GM19395 (cell line): ENCODE data around the gene KANK2.

Source experiments
- ATAC-seq: cut with Tn5 transposase; IDR thresholded peaks from one replicate; pipeline ENCODE4 v1.9.1; 2021; ENCODE audit warnings: mild to moderate bottlenecking, moderate library complexity; ENCODE audit not compliant: unreplicated experiment

KANK2 gene

DNA sequence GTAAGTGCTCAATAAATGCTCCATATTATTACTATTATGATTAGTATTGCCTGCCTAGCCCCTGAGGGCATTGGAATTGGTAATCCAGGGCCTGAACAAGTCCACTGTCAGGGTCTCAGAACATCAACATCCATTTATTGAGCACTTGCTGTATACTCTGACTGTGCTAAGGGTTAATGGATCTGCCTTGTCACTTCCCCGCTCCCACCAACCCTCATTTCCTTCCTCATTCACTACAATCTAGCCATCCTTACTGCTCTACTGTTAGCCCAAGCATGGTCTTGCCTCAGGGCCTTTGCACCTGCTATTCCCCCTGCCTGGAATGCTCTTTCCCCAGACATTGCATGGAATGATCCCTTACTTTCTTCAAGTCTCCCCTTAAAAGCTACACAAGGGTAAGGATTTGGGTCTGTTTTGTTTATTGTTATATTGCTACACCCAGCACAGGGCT lies 29.4 kb upstream of the KANK2 start:
- no peak for ATAC-seq

DNA sequence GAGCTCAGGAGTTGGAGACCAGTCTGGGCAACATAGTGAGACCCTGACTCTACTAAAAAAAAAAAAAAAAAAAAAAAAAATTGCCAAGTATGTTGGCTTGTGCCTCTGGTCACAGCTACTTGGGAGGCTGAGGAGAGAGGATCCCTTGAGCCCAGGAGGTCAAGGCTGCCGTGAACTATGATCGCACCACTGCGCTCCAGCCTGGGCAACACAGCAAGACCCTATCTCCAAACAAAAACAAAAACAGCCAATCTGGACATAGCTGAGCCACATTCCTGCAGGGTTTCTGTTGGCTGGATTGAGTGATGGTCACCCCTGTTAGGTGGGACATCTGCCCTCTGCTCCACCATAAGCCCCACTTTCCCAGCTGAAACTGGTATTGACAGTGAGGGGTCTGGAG lies 28.5 kb upstream of the KANK2 start:
- no peak for ATAC-seq

DNA sequence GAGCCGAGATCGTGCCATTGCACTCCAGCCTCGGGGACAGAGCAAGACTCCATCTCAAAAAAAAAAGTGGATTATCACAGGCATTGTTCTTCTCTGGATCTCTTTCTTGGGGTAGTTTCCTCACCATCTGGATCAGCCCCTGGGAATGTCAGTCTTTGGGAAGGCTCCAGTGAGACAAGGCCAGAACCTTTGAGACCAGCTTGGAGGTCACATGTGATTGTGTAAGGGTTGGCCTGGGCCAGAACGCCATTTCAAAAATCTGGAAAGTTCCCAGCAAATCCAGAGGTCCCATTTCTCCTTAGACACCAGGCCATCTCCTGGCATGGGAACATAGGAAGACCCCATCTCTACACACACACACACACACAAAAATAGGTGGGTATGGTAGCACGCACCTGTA lies 27.8 kb upstream of the KANK2 start:
- no peak for ATAC-seq

- ATAC-seq = no peak
Measured at GRCh38 chr19:11224429-11224828, 27.1 kb upstream of the KANK2 start.

DNA sequence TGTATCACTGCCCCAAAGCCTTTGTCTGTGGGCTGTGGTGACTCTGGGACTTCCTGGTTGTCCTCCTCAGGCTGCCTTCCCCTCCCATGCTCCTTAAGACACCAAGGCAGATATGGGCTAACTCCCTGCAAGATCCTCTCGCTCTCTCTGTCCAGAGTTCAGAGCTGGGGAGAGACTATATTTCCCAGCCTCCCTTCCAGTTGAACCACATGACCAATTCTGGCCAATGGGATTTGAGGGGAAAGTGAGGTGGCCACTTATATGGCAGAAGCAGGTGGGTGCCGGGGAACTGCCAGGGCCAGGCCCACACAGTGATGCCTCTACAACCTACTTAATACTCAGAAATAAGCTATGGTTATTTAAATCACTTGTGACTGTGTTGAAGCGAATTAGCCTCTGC lies 25.9 kb upstream of the KANK2 start:
- ATAC-seq = no peak

DNA sequence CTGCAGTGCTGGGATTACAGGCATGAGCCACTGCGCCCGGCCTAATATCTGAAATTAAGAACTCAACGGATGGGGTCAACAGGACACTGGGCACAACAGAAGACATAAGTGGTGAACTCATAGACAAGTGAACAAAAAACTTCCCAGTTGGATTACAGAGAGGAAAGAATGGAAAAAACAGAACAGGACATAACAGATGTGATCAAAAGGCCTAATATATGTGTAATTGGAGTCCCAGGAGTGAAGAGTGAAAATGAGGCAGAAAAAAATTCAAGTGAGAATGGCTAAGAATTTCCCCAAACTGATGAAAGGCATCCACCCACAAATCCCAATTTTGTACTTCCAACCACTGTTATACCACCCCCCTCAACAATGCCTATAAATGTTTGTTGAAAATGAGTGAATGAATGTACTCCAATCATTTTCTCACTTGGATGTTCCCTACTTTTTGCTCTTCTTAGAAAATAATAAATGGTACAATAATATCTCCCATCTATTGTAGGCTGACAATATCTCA lies 23.8 kb upstream of the KANK2 start:
- ATAC-seq = no peak

- ATAC-seq = no peak
Measured at GRCh38 chr19:11214387-11214786, 17.0 kb upstream of the KANK2 start.

GRCh38 chr19:11210656-11210928 lies 13.2 kb upstream of the KANK2 start:
- ATAC-seq = no peak

DNA sequence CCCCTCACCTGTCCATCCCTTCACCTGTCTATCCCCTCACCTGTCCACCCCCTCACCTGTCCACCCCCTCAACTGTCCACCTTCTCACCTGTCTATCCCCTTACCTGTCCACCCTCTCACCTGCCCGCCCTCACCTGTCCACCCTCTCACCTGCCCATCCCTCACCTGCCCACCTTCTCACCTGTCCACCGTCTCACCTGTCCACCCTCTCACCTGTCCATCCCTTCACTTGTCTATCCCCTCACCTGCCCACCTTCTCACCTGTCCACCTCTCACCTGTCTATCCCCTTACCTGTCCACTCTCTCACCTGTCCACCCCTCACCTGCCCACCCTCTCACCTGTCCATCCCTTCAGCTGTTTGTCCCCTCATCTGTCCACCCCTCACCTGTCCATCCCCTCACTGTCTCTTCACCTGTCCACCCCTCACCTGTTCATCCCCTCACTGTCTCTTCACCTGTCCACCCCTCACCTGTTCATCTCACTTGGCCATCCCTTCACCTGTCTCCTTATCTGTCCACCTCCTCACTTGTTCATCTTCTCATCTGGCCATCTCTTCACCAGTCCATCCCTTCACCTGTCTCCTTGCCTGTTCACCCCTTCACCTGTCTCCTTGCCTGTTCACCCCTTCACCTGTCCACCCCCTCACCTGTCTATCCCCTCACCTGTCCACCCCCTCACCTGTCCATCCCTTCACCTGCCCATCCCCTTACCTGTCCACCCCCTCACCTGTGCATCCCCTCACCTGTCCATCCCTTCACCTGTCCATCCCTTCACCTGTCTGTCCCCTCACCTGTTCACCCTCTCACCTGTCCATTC lies 12.7 kb upstream of the KANK2 start:
- no peak for ATAC-seq

- no peak for ATAC-seq
Measured at GRCh38 chr19:11208561-11209471, 11.5 kb upstream of the KANK2 start.

GRCh38 chr19:11205939-11206570 lies 8.7 kb upstream of the KANK2 start:
- no peak for ATAC-seq

- ATAC-seq = no peak
Measured at GRCh38 chr19:11204943-11205349, 7.6 kb upstream of the KANK2 start.

DNA sequence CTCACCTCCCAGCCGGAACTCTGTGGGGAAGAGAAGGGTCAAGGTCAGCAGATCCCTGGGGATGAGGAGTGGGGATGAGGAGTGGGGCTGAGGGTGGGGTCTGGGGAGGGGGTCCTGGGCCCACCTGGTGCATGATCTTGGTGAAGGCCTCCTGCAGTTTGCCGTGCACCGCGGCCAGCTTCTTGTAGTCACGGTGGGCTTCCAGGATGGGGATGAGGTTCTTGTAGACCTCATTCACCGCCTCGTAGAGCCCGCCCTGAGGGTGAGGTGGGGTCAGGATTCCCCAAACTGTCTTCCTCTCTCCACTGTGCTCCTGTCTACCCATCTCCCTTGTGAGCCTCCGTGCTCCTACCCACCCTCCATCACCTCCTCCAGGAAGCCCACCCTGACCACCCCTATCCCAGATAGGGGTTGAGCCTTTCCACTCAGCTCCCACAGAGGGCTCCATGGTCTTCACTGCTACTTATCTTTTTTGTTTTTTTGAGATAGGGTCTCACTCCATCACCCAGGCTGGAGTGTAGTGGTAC lies 6.8 kb upstream of the KANK2 start:
- no peak for ATAC-seq

GRCh38 chr19:11203194-11204075 lies 6.1 kb upstream of the KANK2 start:
- no peak for ATAC-seq

GRCh38 chr19:11202488-11203193 lies 5.3 kb upstream of the KANK2 start:
- ATAC-seq = no peak

DNA sequence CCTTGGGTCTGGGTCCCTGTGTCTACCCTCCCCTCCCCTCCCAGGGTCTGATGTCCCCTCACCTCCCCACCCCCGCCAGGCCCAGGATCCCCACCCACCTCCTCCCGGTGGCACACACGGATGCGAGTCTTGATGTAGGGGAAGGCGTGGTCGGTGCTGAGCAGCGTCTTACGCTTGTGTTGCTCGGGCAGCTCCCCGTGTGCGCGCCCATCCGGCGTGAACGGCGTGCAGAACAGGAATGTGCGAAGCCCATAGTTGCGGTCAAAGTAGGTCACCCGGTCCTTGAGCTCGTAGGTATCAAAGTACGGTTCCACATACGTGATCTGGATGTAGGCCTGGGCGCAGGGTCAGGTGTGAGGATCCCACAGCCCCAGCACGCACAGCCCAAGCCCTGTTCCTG lies 4.4 kb upstream of the KANK2 start:
- ATAC-seq = no peak

DNA sequence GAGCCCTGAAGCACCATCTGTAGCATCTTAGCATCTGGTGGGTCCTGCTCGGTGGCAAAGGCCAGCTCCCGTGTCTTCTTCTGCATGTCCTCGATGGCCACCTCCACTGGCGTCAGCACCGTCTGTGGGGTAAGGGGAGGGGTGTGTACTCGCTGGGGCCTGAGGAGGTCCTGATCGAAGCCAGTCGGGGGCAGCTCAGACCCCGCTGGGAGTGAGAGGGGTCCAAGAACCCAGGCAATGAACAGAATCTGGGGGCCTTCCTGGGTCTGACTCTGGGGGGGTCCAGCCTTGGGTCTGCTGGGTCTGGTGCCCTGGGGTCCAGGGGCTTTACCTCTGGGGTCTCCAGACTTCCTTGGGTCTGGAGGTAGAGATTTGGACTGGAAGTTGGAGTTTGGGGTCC lies 3.6 kb upstream of the KANK2 start:
- ATAC-seq = no peak

GRCh38 chr19:11200015-11200574 lies 2.8 kb upstream of the KANK2 start:
- ATAC-seq = no peak

GRCh38 chr19:11199517-11199916 lies 2.2 kb upstream of the KANK2 start:
- no peak for ATAC-seq
